Lower leg skin (tissue), 3 donors: ENCODE data around the gene CCDC40.

ENCODE experiments used
- POLR2A ChIP-seq, 2 donors: fragments of 450-650 bp; IDR thresholded peaks; one replicate each; pipeline ENCODE4 v1.6.1; 2016 to 2017; ENCODE audit warnings: antibody characterized with exemption in 2 of 2, mild to moderate bottlenecking in 1 of 2, moderate library complexity in 1 of 2
- TF ChIP-seq, protein P1 (sequence below), 3 donors: fragments of 450-650 bp; IDR thresholded peaks; one replicate each; pipeline ENCODE4 v1.5.1; 2016; ENCODE audit warnings: antibody characterized with exemption in 3 of 3, mild to moderate bottlenecking in 3 of 3, moderate library complexity in 2 of 3

DNA sequence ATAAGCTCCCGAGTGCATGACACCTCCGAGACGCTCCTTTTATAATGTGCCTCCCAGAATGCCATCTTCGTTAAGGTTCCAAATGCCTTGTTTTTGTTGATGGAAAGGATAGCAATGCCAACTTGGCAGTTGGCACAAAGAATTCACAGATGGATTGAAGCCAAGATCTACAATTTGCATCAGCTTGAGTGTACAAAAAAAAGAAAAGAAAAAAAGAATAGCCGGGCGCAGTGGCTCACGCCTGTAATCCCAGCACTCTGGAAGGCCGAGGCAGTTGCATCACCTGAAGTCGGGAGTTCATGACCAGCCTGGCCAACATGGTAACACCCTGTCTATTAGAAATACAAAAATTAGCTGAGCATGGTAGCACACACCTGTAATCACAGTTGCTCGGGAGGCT lies 8.4 kb upstream of the CCDC40 start:
- TF ChIP-seq POLR2A (IDR thresholded peaks at IDR 0.05), result no peak
- TF ChIP-seq, protein P1, sequence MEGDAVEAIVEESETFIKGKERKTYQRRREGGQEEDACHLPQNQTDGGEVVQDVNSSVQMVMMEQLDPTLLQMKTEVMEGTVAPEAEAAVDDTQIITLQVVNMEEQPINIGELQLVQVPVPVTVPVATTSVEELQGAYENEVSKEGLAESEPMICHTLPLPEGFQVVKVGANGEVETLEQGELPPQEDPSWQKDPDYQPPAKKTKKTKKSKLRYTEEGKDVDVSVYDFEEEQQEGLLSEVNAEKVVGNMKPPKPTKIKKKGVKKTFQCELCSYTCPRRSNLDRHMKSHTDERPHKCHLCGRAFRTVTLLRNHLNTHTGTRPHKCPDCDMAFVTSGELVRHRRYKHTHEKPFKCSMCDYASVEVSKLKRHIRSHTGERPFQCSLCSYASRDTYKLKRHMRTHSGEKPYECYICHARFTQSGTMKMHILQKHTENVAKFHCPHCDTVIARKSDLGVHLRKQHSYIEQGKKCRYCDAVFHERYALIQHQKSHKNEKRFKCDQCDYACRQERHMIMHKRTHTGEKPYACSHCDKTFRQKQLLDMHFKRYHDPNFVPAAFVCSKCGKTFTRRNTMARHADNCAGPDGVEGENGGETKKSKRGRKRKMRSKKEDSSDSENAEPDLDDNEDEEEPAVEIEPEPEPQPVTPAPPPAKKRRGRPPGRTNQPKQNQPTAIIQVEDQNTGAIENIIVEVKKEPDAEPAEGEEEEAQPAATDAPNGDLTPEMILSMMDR (IDR thresholded peaks at IDR 0.05), result no peak
